KMS-11 (cell line): Measurements from ENCODE around the gene CPVL.
A peak's percentile ranks its signal among the peaks of the same experiment; 100 is the strongest.

ENCODE experiments used
- H2AFZ ChIP-seq: fragments of 200-600 bp; sonication (generic); 2 replicates; pipeline ENCODE4 v1.6.1; 2016; ENCODE audit warnings: antibody characterized with exemption, mixed run types, low read depth
- H3K27ac ChIP-seq: fragments of 200-600 bp; sonication (generic); 2 replicates; pipeline ENCODE4 v1.6.1; 2016; ENCODE audit warnings: mild to moderate bottlenecking, mixed run types
- H3K27me3 ChIP-seq: fragments of 200-600 bp; sonication (generic); 2 replicates; pipeline ENCODE4 v1.6.1; 2017; ENCODE audit warnings: mild to moderate bottlenecking, low read depth, mixed run types, moderate library complexity; ENCODE audit not compliant: insufficient read depth
- H3K36me3 ChIP-seq: fragments of 200-600 bp; sonication (generic); 2 replicates; pipeline ENCODE4 v1.6.1; 2017; ENCODE audit warnings: mild to moderate bottlenecking, mixed run types; ENCODE audit not compliant: insufficient read depth
- H3K4me1 ChIP-seq: fragments of 200-600 bp; sonication (generic); 2 replicates; pipeline ENCODE4 v1.6.1; 2016; ENCODE audit warnings: mild to moderate bottlenecking, low read depth, mixed run types; ENCODE audit not compliant: poor library complexity, severe bottlenecking
- H3K4me2 ChIP-seq: fragments of 200-600 bp; sonication (generic); 2 replicates; pipeline ENCODE4 v1.7.0; 2016; ENCODE audit warnings: mild to moderate bottlenecking, mixed run types
- H3K4me3 ChIP-seq: fragments of 200-600 bp; sonication (generic); IDR thresholded peaks from 2 replicates; pipeline ENCODE4 v1.6.1; 2017; ENCODE audit warnings: low read depth, low read length, mixed read lengths; ENCODE audit not compliant: insufficient read depth
- H3K79me2 ChIP-seq: fragments of 200-600 bp; sonication (generic); 2 replicates; pipeline ENCODE4 v1.6.1; 2016; ENCODE audit warnings: low read depth, mixed run types; ENCODE audit not compliant: insufficient read depth
- H3K9ac ChIP-seq: fragments of 200-600 bp; sonication (generic); 2 replicates; pipeline ENCODE4 v1.6.1; 2016; ENCODE audit warnings: mild to moderate bottlenecking, mixed run types
- H4K20me1 ChIP-seq: fragments of 200-600 bp; sonication (generic); 2 replicates; pipeline ENCODE4 v1.6.1; 2016; ENCODE audit warnings: mild to moderate bottlenecking, mixed run types; ENCODE audit not compliant: insufficient read depth
- TF ChIP-seq, protein P1 (sequence below): fragments of 200-600 bp; sonication (generic); conservative IDR thresholded peaks from 2 replicates; pipeline ENCODE4 v1.6.1; 2017; ENCODE audit warnings: low read depth, mild to moderate bottlenecking, antibody characterized with exemption, low read length, moderate library complexity, mixed read lengths

CPVL gene

GRCh38 chr7:29090151-29090805 is 56.1 kb downstream of the CPVL start:
- Histone ChIP-seq H3K4me1 (peaks cover 8% of the 10 kb centered on the region), H3K27me3 (no peaks in the 10 kb centered on the region), H3K4me2 (no peak overlapping the region), H4K20me1 (no peaks in the 10 kb centered on the region), H3K27ac (no peak overlapping the region), H3K4me3 (no peak overlapping the region), H3K9ac (no peak overlapping the region), H3K79me2 (no peaks in the 10 kb centered on the region), H2AFZ (no peak overlapping the region), H3K36me3 (no peaks in the 10 kb centered on the region)
- TF ChIP-seq, protein P1, sequence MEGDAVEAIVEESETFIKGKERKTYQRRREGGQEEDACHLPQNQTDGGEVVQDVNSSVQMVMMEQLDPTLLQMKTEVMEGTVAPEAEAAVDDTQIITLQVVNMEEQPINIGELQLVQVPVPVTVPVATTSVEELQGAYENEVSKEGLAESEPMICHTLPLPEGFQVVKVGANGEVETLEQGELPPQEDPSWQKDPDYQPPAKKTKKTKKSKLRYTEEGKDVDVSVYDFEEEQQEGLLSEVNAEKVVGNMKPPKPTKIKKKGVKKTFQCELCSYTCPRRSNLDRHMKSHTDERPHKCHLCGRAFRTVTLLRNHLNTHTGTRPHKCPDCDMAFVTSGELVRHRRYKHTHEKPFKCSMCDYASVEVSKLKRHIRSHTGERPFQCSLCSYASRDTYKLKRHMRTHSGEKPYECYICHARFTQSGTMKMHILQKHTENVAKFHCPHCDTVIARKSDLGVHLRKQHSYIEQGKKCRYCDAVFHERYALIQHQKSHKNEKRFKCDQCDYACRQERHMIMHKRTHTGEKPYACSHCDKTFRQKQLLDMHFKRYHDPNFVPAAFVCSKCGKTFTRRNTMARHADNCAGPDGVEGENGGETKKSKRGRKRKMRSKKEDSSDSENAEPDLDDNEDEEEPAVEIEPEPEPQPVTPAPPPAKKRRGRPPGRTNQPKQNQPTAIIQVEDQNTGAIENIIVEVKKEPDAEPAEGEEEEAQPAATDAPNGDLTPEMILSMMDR = no peak

GRCh38 chr7:29087840-29088170 is 58.5 kb downstream of the CPVL start:
- TF ChIP-seq, protein P1 = no peak
- Histone ChIP-seq H3K4me2 (no peak overlapping the region), H4K20me1 (no peaks in the 10 kb centered on the region), H3K4me1 (peaks cover 20% of the 10 kb centered on the region), H2AFZ (no peak overlapping the region), H3K9ac (no peak overlapping the region), H3K79me2 (no peaks in the 10 kb centered on the region), H3K27ac (no peak overlapping the region), H3K4me3 (no peak overlapping the region), H3K36me3 (no peaks in the 10 kb centered on the region), H3K27me3 (no peaks in the 10 kb centered on the region; the same call in 1 of the 2 replicates)

DNA sequence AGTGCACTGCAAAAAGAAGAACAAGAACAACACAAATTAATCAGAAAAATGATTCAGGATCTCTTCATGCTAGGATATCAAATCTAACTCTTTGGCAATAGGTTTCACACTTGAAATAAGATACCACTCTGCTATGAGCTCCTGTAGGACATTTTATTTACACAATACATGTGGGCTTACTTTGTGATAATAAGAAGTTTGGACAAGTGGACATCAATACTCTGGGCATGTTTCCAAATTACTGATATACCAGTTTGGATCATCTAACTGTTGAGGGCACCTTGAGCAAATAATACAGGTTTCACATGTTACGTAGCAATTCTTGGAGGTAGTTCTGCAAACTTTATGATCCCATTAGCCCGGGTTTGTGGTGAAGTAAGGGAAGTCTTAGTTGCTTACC is 59.8 kb downstream of the CPVL start:
- Histone ChIP-seq H3K4me1 (peaks cover 20% of the 10 kb centered on the region), H4K20me1 (no peaks in the 10 kb centered on the region), H3K4me2 (no peak overlapping the region)

GRCh38 chr7:29084832-29085231 is 61.5 kb downstream of the CPVL start:
- peak overlapping the region; percentile 14; the same call in 1 of the 2 replicates for H3K4me2 ChIP-seq
- no peak overlapping the region for H2AFZ ChIP-seq
- no peaks in the 10 kb centered on the region for H3K79me2 ChIP-seq
- H4K20me1 ChIP-seq = no peaks in the 10 kb centered on the region
- H3K27me3 ChIP-seq = no peaks in the 10 kb centered on the region; the same call in 1 of the 2 replicates
- peaks cover 20% of the 10 kb centered on the region for H3K4me1 ChIP-seq
- TF ChIP-seq, protein P1 = no peak
- no peak overlapping the region for H3K4me3 ChIP-seq
- H3K9ac ChIP-seq = no peak overlapping the region
- no peak overlapping the region for H3K27ac ChIP-seq
- no peaks in the 10 kb centered on the region for H3K36me3 ChIP-seq

More for the DNA sequence above, 59.8 kb downstream of the CPVL start:
- no peak overlapping the region for H3K9ac ChIP-seq
- H3K27me3 ChIP-seq = no peaks in the 10 kb centered on the region; the same call in 1 of the 2 replicates
- H2AFZ ChIP-seq = no peak overlapping the region
- TF ChIP-seq, protein P1 = no peak
- H3K36me3 ChIP-seq = no peaks in the 10 kb centered on the region
- no peak overlapping the region for H3K4me3 ChIP-seq
- H3K79me2 ChIP-seq = no peaks in the 10 kb centered on the region
- no peak overlapping the region for H3K27ac ChIP-seq
